Stimulated activated CD4-positive, alpha-beta T cell treated with anti-CD3 and anti-CD28 coated beads, Interleukin-12 subunit alpha, Interleukin-12 subunit beta, amount 100 ng/mL, for 4 hours (primary cell): ENCODE data around the gene MRPL45.

Experiments used
- DNase-seq: peaks from one replicate; pipeline ENCODE4 v3.0.0-alpha.2; 2020

MRPL45 gene

GRCh38 chr17:38325221-38325851 is 28.4 kb downstream of the MRPL45 start:
- DNase-seq: no peak

- no peak for DNase-seq
Observed at GRCh38 chr17:38326996-38327792, 30.2 kb downstream of the MRPL45 start.

- DNase-seq: no peak
Observed at GRCh38 chr17:38327936-38328335, 31.0 kb downstream of the MRPL45 start.

- no peak for DNase-seq
Observed at GRCh38 chr17:38328620-38329019, 31.7 kb downstream of the MRPL45 start.

GRCh38 chr17:38329284-38329683 is 32.3 kb downstream of the MRPL45 start:
- no peak for DNase-seq

- no peak for DNase-seq
Observed at GRCh38 chr17:38329808-38330730, 33.1 kb downstream of the MRPL45 start.

- DNase-seq: no peak
Observed at GRCh38 chr17:38330941-38331411, 34.0 kb downstream of the MRPL45 start.

GRCh38 chr17:38332735-38333134 is 35.8 kb downstream of the MRPL45 start:
- DNase-seq: no peak

- DNase-seq: peak; percentile 30
Observed at GRCh38 chr17:38333635-38334295, 36.8 kb downstream of the MRPL45 start.

- DNase-seq: no peak
Observed at GRCh38 chr17:38334480-38335364, 37.8 kb downstream of the MRPL45 start.

- DNase-seq: no peak
Observed at GRCh38 chr17:38336838-38337237, 39.9 kb downstream of the MRPL45 start.

- no peak for DNase-seq
Observed at GRCh38 chr17:38338053-38338452, 41.1 kb downstream of the MRPL45 start.

- no peak for DNase-seq
Observed at GRCh38 chr17:38338535-38338934, 41.6 kb downstream of the MRPL45 start.

GRCh38 chr17:38339891-38340290 is 42.9 kb downstream of the MRPL45 start:
- no peak for DNase-seq

GRCh38 chr17:38341035-38341721 is 44.2 kb downstream of the MRPL45 start:
- no peak for DNase-seq

- no peak for DNase-seq
Observed at GRCh38 chr17:38342886-38343607, 46.1 kb downstream of the MRPL45 start.

GRCh38 chr17:38343608-38344419 is 46.8 kb downstream of the MRPL45 start, which contains the start of gene GPR179:
Gene GPR179 (minus strand): TSS chr17:38343956. CDS start chr17:38343789, 167 bp downstream.
- DNase-seq: no peak

GRCh38 chr17:38344420-38344745 is 47.4 kb downstream of the MRPL45 start:
- DNase-seq: no peak

- no peak for DNase-seq
Observed at GRCh38 chr17:38345743-38346142, 48.8 kb downstream of the MRPL45 start.
